Fibroblast of mammary gland (primary cell): Measurements from ENCODE around the gene TES.
A peak's percentile ranks its signal among the peaks of the same experiment; 100 is the strongest.
"Not testable (repeated sequence)": the region's sequence is repeated elsewhere in the genome, so short reads cannot be mapped to it uniquely, and the experiment has no call there.

Experiments used
- DNase-seq: peaks from one replicate; pipeline ENCODE4 v3.0.0-alpha.2; 2010; ENCODE audit warnings: low read depth
- H3K4me3 ChIP-seq: 2 replicates; pipeline ENCODE4 v1.5.1; 2011; ENCODE audit warnings: low read depth, mild to moderate bottlenecking, low read length, moderate library complexity; ENCODE audit not compliant: control insufficient read depth
- CTCF ChIP-seq: conservative IDR thresholded peaks from 2 replicates; pipeline ENCODE4 v1.5.1; 2011; ENCODE audit warnings: low read depth, low read length, inconsistent platforms; ENCODE audit not compliant: control insufficient read depth, insufficient read depth

The TES gene

GRCh38 chr7:116173051-116174028, 37.0 kb upstream of the TES start:
- TF ChIP-seq CTCF, result peak; percentile 48
- H3K4me3 ChIP-seq, result no peak overlapping the region
- DNase-seq, result peak; percentile 76

- DNase-seq, H3K4me3 ChIP-seq: not testable (repeated sequence)
Measured at GRCh38 chr7:116175095-116175494, 35.2 kb upstream of the TES start.

GRCh38 chr7:116176226-116176625, 34.1 kb upstream of the TES start:
- DNase-seq, result no peak
- TF ChIP-seq CTCF, result no peak
- H3K4me3 ChIP-seq, result no peak overlapping the region

- DNase-seq, result peak; percentile 34
- no peak overlapping the region for H3K4me3 ChIP-seq
- TF ChIP-seq CTCF, result no peak
Measured at GRCh38 chr7:116177009-116177408, 33.3 kb upstream of the TES start.

- TF ChIP-seq CTCF, result peak; percentile 84
- peak; percentile 69 for DNase-seq
- H3K4me3 ChIP-seq, result no peak overlapping the region
Measured at GRCh38 chr7:116180302-116180701, 30.0 kb upstream of the TES start.

GRCh38 chr7:116182023-116182422, 28.3 kb upstream of the TES start:
- TF ChIP-seq CTCF, result no peak
- H3K4me3 ChIP-seq, result no peak overlapping the region
- no peak for DNase-seq

GRCh38 chr7:116185450-116185849, 24.9 kb upstream of the TES start:
- H3K4me3 ChIP-seq, result no peak overlapping the region
- no peak for TF ChIP-seq CTCF
- no peak for DNase-seq
